Measurements from ENCODE around the gene ZNF200.

- TF ChIP-seq CTCF (IDR thresholded peaks at IDR 0.05) (no peak), POLR2A (IDR thresholded peaks at IDR 0.05) (no peak), EP300 (IDR thresholded peaks at IDR 0.05; ENCODE audit: low read depth) (no peak), POLR2AphosphoS5 (IDR thresholded peaks at IDR 0.05) (no peak)
Observed at GRCh38 chr16:3243882-3244281, 8.9 kb upstream of the ZNF200 start.
